ENCODE measurements around the gene ATP13A3. TPM values are rescaled to one million over a fixed set of nuclear protein-coding genes. Genes with fewer than 3 reads are reported as not detected.

Gene ATP13A3
- total and polyA plus RNA-seq, 2 of the 4 experiments (the other 2 are of a cell fraction) = 48.1 to 154 TPM

- Histone ChIP-seq H3K9me3 (ENCODE audit: control insufficient read depth, insufficient read depth, low read length) (no peaks in the 10 kb centered on the region), H4K91ac (ENCODE audit: insufficient read depth, low read depth, low read length) (no peak overlapping the region), H2BK20ac (ENCODE audit: low read depth, low read length) (no peak overlapping the region), H3K4ac (ENCODE audit: low read depth, low read length) (no peak overlapping the region), H3K4me1 (ENCODE audit: control insufficient read depth, insufficient read depth, low read length) (no peaks in the 10 kb centered on the region), H2AFZ (replicated peaks; ENCODE audit: low read length, poor library complexity) (no peak overlapping the region), H3K4me2 (ENCODE audit: low read depth, low read length) (no peak overlapping the region), H3K79me1 (ENCODE audit: low read depth in 1 of 2, low read length in 2 of 2) (no peaks in the 10 kb centered on the region), H4K20me1 (ENCODE audit: insufficient read depth, low read length) (no peaks in the 10 kb centered on the region), H2BK5ac (ENCODE audit: low read depth, low read length, poor library complexity, severe bottlenecking) (no peak overlapping the region), H3K56ac (ENCODE audit: extremely low read depth, insufficient read depth, low read length) (no peak overlapping the region), H3K14ac (replicated peaks; ENCODE audit: low read depth, low read length) (no peak overlapping the region), H4K5ac (ENCODE audit: low read depth, low read length) (no peak overlapping the region), H3K4me3 (ENCODE audit: insufficient read depth, low read depth, low read length) (no peak overlapping the region), H2AK9ac (replicated peaks; ENCODE audit: low read depth, low read length, poor library complexity) (no peak overlapping the region), H3K9me1 (ENCODE audit: insufficient read depth, low read length) (0 out of 2 replicates have a peak, but pooled peaks cover 3% of the 10 kb centered on the region), H3K23ac (ENCODE audit: low read depth, low read length) (no peak overlapping the region), H3K27me3 (ENCODE audit: control insufficient read depth, insufficient read depth, low read length) (peaks cover 23% of the 10 kb centered on the region), H3K27ac (ENCODE audit: insufficient read depth, low read length) (no peak overlapping the region), H2BK120ac (ENCODE audit: low read depth, low read length) (no peak overlapping the region), H2BK15ac (ENCODE audit: low read depth, low read length) (no peak overlapping the region), H3K9ac (ENCODE audit: low read depth, low read length) (no peak overlapping the region), H2AK5ac (ENCODE audit: low read depth, low read length) (no peak overlapping the region), H3K18ac (ENCODE audit: low read depth, low read length) (no peak overlapping the region), H3K36me3 (ENCODE audit: control insufficient read depth, insufficient read depth, low read length) (no peaks in the 10 kb centered on the region), H4K8ac (ENCODE audit: low read depth in 2 of 2, low read length in 2 of 2) (no peak overlapping the region)
- CTCF ChIA-PET = no interaction called here
- intact Hi-C loops (cut with micrococcal nuclease) (no loop called here), dilution Hi-C loops (cut with HindIII; ENCODE audit: low sequenced_read_pairs, unreplicated experiment) (no loop called here), in situ Hi-C loops (cut with MboI; ENCODE audit: low sequenced_read_pairs) (no loop called here)
- ATAC-seq (ENCODE audit: low read depth) (no peak), DNase-seq (no peak)
- no TSS peak for BruUV-seq (replicated peaks)
- WGBS, 2 experiments (ENCODE audit: extremely low coverage in 2 of 2, insufficient read length in 1 of 2) = no CpG with 5 or more reads among the region's 1 CpG
- POLR2A ChIA-PET (ENCODE audit: unreplicated experiment) = no interaction called here
- TF ChIP-seq CTCF (conservative IDR thresholded peaks at IDR 0.05; ENCODE audit: low read depth, low read length) (no peak), RFX5 (IDR thresholded peaks at IDR 0.05; ENCODE audit: low read depth, low read length) (no peak), CEBPB (IDR thresholded peaks at IDR 0.05; ENCODE audit: low read depth, low read length) (no peak), CHD1 (IDR thresholded peaks at IDR 0.05; ENCODE audit: low read depth, low read length) (no peak), MXI1 (IDR thresholded peaks at IDR 0.05; ENCODE audit: borderline replicate concordance, low read depth, low read length) (no peak), RAD21 (IDR thresholded peaks at IDR 0.05; ENCODE audit: low read length) (no peak), USF2 (IDR thresholded peaks at IDR 0.05; ENCODE audit: low read depth, low read length) (no peak), BHLHE40 (IDR thresholded peaks at IDR 0.05; ENCODE audit: low read depth, low read length) (no peak), MAFK (IDR thresholded peaks at IDR 0.05; ENCODE audit: low read depth, low read length) (no peak), ELK1 (IDR thresholded peaks at IDR 0.05; ENCODE audit: borderline replicate concordance, low read depth, low read length) (no peak), SMC3 (IDR thresholded peaks at IDR 0.05; ENCODE audit: low read depth, low read length) (no peak), MAZ (IDR thresholded peaks at IDR 0.05; ENCODE audit: borderline replicate concordance, low read depth, low read length) (no peak), RCOR1 (IDR thresholded peaks at IDR 0.05; ENCODE audit: insufficient replicate concordance, low read length) (no peak), NFE2L2 (IDR thresholded peaks at IDR 0.05; ENCODE audit: low read depth, low read length) (no peak), POLR2A (IDR thresholded peaks at IDR 0.05; ENCODE audit: low read depth, low read length) (no peak)
These were observed 109.1 kb downstream of the ATP13A3 start for GRCh38 chr3:194377708-194378107.

Measured in IMR-90 (cell line).